Naive B cell (primary cell): ENCODE data around the gene VPS25. TPM values are rescaled to one million over a fixed set of nuclear protein-coding genes. Genes with fewer than 3 reads are reported as not detected.
A peak's percentile ranks its signal among the peaks of the same experiment; 100 is the strongest.

Experiments
- ATAC-seq, 2 donors: fragments of 150-1000 bp; cut with Tn5 transposase; 2 replicates each; pipeline ENCODE4 v1.10.0; 2021; ENCODE audit warnings: low read depth in 2 of 2, mild to moderate bottlenecking in 2 of 2, moderate library complexity in 2 of 2
- DNase-seq: peaks from one replicate; pipeline ENCODE4 v3.0.0; 2022
- H3K27ac Mint-ChIP-seq, 6 donors: one replicate each; pipeline ENCODE4 v1.8.0; 2020 to 2022; ENCODE audit warnings: mild to moderate bottlenecking in 6 of 6, mixed read lengths in 6 of 6, moderate library complexity in 5 of 6, inconsistent platforms in 2 of 6
- H3K27me3 Mint-ChIP-seq, 3 donors: one replicate each; pipeline ENCODE4 v1.8.0; 2021 to 2022; ENCODE audit warnings: mixed read lengths in 3 of 3, mild to moderate bottlenecking in 1 of 3
- H3K36me3 Mint-ChIP-seq, 2 donors: one replicate each; pipeline ENCODE4 v1.8.0; 2020 to 2022; ENCODE audit warnings: mixed read lengths in 2 of 2, inconsistent platforms in 1 of 2, mild to moderate bottlenecking in 1 of 2
- H3K4me1 Mint-ChIP-seq, 3 donors: one replicate each; pipeline ENCODE4 v1.8.0; 2020 to 2022; ENCODE audit warnings: mixed read lengths in 3 of 3, inconsistent platforms in 1 of 3, mild to moderate bottlenecking in 1 of 3, moderate library complexity in 1 of 3
- H3K4me3 Mint-ChIP-seq, 8 donors: one replicate each; pipeline ENCODE4 v1.8.0; 2020 to 2022; ENCODE audit warnings: mild to moderate bottlenecking in 8 of 8, mixed read lengths in 8 of 8, moderate library complexity in 8 of 8, inconsistent platforms in 2 of 8
- H3K9me3 Mint-ChIP-seq, 7 donors: one replicate each; pipeline ENCODE4 v1.8.0; 2020 to 2022; ENCODE audit warnings: mixed read lengths in 7 of 7, mild to moderate bottlenecking in 5 of 7, inconsistent platforms in 2 of 7, moderate library complexity in 1 of 7
- polyA plus RNA-seq, 6 donors: library from polyadenylated mRNA; unstranded; fragments of 300-500 nt; fragmentation: Illumina TruSeq; gene quantifications; one replicate each; pipeline ENCODE4 v1.2.3, GENCODE V29; 2021; ENCODE audit warnings: low read depth in 6 of 6

The VPS25 gene
- polyA plus RNA-seq, 6 donors from 2014 or later, result 44.3 to 61.0 (median 56.5) TPM

DNA sequence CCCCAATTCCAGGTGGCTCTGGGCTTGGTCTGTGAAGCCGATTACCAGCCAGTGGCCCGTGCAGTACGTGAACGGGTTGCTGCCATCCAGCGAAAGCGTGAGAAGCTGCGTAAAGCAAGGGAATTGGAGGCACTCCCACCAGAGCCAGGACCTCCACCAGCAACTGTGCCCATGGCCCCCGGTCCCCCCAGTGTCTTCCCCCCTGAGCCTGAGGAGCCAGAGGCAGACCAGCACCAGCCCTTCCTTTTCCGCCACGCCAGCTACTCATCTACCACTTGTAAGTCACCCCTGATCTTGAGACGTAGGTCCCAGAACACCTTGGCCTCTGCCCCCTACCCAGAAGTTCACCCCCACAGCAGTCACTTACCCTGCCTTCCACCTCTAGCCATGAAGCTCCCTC lies 14.0 kb downstream of the VPS25 start:
- H3K4me3 Mint-ChIP-seq, result no peak overlapping the region
- DNase-seq, result no peak
- ATAC-seq, result no peak
- no peak overlapping the region for H3K27ac Mint-ChIP-seq
- peaks cover 21 to 25% (median 23%) of the 10 kb centered on the region in 3 donors for H3K4me1 Mint-ChIP-seq
- peaks cover 0 to 16% of the 10 kb centered on the region in 2 donors for H3K36me3 Mint-ChIP-seq
- peaks cover 63 to 80% (median 79%) of the 10 kb centered on the region in 3 donors for H3K27me3 Mint-ChIP-seq
- peaks cover 0 to 2% (median 0%) of the 10 kb centered on the region in 7 donors for H3K9me3 Mint-ChIP-seq

DNA sequence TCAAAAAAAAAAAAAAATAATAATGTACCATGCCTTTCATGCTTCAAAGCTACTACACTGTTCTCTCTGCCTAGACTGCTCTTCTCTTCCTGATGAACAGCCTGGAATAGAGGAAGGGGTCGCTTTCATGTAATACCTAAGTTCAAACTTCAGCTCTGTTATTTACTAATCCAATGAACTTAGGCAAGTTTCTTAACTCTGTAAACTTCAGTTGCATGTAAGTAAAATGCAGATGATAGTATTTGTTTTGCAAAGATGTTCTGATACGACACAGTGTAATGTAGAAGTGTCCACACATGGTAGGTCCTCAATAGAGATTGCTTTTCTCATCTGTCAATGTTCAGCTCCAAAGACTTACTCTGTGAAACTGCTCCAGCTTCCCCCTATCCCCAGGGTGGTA lies 18.7 kb downstream of the VPS25 start:
- Mint-ChIP-seq H3K9me3 (no peaks in the 10 kb centered on the region), H3K27ac (no peak overlapping the region), H3K4me3 (no peak overlapping the region), H3K27me3 (peaks cover 26 to 36% (median 32%) of the 10 kb centered on the region in 3 donors), H3K36me3 (peaks cover 0 to 16% of the 10 kb centered on the region in 2 donors), H3K4me1 (peaks cover 18 to 24% (median 21%) of the 10 kb centered on the region in 3 donors)
- DNase-seq (no peak), ATAC-seq (no peak)

DNA sequence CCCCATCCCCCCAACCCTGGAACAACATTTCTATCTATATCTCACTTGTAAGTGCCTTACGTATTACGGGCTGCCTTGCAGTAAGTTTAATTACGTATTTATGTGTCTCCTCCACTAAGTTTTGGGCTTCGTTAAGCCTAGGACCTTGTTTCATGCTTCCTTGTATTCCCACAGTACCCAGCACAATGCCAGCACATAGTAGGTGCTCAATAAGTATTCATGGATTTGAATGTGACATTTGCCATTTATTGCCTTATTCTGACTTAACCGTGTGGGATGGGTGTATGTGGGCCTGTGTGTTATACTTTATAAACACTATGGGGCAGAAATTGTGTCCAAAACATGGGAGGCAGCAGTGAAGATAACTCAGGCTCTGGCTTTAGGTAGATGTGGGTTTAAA lies 19.3 kb downstream of the VPS25 start:
- Mint-ChIP-seq H3K27me3 (peaks cover 20 to 30% (median 26%) of the 10 kb centered on the region in 3 donors), H3K4me3 (no peak overlapping the region), H3K27ac (no peak overlapping the region), H3K9me3 (no peaks in the 10 kb centered on the region), H3K36me3 (peaks cover 0 to 15% of the 10 kb centered on the region in 2 donors), H3K4me1 (peaks cover 18 to 29% (median 27%) of the 10 kb centered on the region in 3 donors)
- no peak for DNase-seq
- no peak for ATAC-seq

DNA sequence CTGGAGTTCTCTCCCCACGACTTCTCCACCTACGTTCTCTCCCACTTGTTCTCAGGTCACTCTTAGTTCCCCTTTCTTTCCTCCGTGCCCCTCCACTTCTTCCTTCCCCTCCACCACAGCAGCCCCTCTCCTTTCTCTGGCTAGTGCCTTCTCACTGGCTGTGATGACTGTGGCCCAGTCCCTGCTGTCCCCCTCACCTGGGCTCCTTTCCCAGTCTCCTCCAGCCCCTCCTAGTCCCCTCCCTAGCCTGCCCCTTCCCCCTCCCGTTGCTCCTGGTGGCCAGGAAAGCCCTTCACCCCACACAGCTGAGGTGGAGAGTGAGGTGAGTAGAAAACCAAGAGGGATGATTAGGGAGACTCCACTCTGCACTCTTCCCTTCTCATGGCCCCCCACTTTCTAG lies 21.8 kb downstream of the VPS25 start:
- Mint-ChIP-seq H3K4me3 (peak overlapping the region in 1 of 8 donors; percentile 51), H3K27me3 (peaks cover 4 to 9% (median 9%) of the 10 kb centered on the region in 3 donors), H3K27ac (no peak overlapping the region), H3K36me3 (peaks cover 0 to 8% of the 10 kb centered on the region in 2 donors), H3K4me1 (peaks cover 20 to 43% (median 39%) of the 10 kb centered on the region in 3 donors), H3K9me3 (no peaks in the 10 kb centered on the region)
- ATAC-seq, result no peak
- DNase-seq, result no peak

DNA sequence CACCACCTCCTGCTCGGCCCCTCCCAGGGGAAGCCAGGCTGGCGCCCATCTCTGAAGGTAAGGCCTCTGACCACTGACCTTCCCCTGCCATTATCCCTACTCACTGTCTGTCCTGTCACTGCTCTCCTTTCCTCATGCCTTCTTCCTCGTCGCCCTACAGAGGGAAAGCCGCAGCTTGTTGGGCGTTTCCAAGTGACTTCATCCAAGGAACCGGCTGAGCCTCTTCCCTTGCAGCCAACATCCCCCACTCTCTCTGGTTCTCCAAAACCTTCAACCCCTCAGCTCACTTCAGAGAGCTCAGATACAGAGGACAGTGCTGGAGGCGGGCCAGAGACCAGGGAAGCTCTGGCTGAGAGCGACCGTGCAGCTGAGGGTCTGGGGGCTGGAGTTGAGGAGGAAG lies 22.2 kb downstream of the VPS25 start:
- H3K9me3 Mint-ChIP-seq, result no peaks in the 10 kb centered on the region
- DNase-seq (no peak), ATAC-seq (no peak)
- H3K27ac Mint-ChIP-seq, result no peak overlapping the region
- peak overlapping the region in 3 of 8 donors; percentile 50 to 71 (median 54) for H3K4me3 Mint-ChIP-seq
- H3K27me3 Mint-ChIP-seq, result peaks cover under 1 to 5% (median 5%) of the 10 kb centered on the region in 3 donors
- peaks cover 0 to 8% of the 10 kb centered on the region in 2 donors for H3K36me3 Mint-ChIP-seq
- peaks cover 20 to 43% (median 39%) of the 10 kb centered on the region in 3 donors for H3K4me1 Mint-ChIP-seq

DNA sequence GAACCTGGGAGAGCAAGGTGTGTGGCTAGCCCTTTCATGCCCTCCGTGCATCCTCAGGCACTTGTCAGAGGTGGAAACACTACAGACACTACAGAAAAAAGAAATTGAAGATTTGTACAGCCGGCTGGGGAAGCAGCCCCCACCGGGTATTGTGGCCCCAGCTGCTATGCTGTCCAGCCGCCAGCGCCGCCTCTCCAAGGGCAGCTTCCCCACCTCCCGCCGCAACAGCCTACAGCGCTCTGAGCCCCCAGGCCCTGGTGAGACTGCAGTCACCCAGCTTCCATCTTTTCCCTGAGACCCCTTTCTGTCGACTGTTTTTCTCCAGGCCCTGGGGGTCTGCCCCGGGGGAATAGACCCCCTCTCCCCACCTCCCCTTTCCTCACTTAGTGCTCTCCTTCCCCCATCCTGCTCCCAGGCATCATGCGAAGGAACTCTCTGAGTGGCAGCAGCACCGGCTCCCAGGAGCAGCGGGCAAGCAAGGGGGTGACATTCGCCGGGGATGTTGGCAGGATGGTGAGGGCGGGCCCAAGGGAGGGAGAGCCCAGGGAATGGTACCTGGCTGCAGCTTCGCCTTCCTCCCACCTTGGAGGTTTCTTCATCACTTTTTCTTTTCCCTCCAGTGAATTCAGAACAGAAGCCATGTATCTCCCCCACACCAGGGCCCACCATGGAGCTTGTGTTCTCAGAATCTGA lies 23.0 kb downstream of the VPS25 start:
- peak overlapping the region in 1 of 6 donors; percentile 80 for H3K27ac Mint-ChIP-seq
- ATAC-seq, result no peak
- peaks cover 0 to 8% of the 10 kb centered on the region in 2 donors for H3K36me3 Mint-ChIP-seq

DNA sequence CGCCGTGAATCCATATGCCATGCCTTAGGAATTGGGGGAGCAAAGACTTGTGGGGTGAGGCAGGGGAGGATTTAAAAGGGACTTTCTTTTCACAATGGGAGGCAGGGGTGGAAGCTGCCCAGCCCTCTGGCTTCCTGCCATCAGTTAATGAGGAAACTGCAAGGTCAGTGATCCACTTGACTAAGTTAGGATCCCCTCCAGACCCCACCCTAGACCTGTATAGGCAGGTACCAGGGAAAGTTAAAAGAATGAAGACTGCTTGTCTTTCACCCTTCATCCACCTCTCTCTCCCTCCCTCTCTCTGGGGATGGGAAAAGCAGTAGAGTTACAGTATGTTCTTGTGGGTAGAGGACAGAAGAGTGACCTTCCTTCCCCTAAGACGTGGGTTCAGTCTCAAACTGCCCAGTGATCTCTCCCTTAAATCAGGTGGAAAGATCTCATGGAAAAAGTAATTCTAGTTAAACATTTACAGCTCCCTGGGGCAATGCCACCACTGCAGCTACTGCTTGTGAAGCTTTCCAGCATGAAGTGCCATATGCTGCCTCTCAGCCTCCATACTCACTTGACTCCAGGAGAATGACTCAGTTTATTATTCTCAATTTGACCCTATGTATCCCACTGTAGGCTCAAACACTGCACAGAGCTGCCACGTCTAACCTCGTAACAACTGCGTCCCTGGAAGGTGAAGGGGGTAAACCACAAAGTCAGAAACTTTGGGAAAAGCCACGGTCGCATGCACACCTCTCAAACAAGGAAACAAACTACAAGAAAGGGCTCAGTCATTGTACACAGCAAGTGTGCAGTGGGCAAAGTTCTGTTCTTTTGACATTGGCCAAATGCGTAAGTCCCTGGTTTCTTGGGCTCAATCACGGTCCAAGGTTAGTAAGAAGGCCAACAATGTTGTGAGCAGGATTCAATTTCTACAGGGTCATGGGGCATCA lies 24.1 kb downstream of the VPS25 start:
- H3K4me1 Mint-ChIP-seq, result peaks cover 20 to 43% (median 39%) of the 10 kb centered on the region in 3 donors
- ATAC-seq (no peak), DNase-seq (no peak)
- peak overlapping the region; percentile 90 to 98 (median 96) for H3K4me3 Mint-ChIP-seq
- H3K27me3 Mint-ChIP-seq, result peaks cover 0 to 5% (median 0%) of the 10 kb centered on the region in 3 donors
- H3K27ac Mint-ChIP-seq, result peak overlapping the region in 1 of 6 donors; percentile 90
- H3K9me3 Mint-ChIP-seq, result no peaks in the 10 kb centered on the region
- H3K36me3 Mint-ChIP-seq, result peaks cover 0 to 8% of the 10 kb centered on the region in 2 donors

More for the DNA sequence above, 23.0 kb downstream of the VPS25 start:
- peak overlapping the region in 3 of 8 donors; percentile 54 to 81 (median 71) for H3K4me3 Mint-ChIP-seq
- H3K4me1 Mint-ChIP-seq, result peaks cover 20 to 43% (median 39%) of the 10 kb centered on the region in 3 donors
- peaks cover 0 to 5% (median 0%) of the 10 kb centered on the region in 3 donors for H3K27me3 Mint-ChIP-seq
- DNase-seq, result no peak
- no peaks in the 10 kb centered on the region for H3K9me3 Mint-ChIP-seq

DNA sequence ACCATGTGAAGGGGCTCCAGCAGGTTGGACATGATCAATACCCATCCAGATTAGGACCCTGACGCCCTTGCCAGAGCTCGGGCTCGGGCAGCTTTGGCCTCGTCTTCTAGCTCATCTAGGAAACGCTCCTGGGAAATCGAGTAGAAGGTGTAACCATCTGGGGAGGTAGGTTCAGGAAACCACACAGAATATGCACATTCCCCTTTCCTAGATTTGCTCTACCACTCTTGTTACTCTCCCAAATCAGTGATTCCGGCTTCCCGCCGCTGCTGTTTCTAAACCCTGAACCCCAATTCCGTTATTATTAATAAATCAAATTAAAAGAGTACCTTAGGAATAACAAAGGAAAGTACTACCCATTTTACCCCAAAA lies 24.7 kb downstream of the VPS25 start:
- Mint-ChIP-seq H3K27ac (peak overlapping the region; percentile 33 to 92 (median 86)), H3K4me3 (peak overlapping the region; percentile 90 to 98 (median 96)), H3K4me1 (peaks cover 20 to 43% (median 39%) of the 10 kb centered on the region in 3 donors), H3K36me3 (peaks cover 0 to 8% of the 10 kb centered on the region in 2 donors), H3K9me3 (no peaks in the 10 kb centered on the region), H3K27me3 (peaks cover 0 to 5% (median 0%) of the 10 kb centered on the region in 3 donors)
- no peak for ATAC-seq
- DNase-seq, result no peak

DNA sequence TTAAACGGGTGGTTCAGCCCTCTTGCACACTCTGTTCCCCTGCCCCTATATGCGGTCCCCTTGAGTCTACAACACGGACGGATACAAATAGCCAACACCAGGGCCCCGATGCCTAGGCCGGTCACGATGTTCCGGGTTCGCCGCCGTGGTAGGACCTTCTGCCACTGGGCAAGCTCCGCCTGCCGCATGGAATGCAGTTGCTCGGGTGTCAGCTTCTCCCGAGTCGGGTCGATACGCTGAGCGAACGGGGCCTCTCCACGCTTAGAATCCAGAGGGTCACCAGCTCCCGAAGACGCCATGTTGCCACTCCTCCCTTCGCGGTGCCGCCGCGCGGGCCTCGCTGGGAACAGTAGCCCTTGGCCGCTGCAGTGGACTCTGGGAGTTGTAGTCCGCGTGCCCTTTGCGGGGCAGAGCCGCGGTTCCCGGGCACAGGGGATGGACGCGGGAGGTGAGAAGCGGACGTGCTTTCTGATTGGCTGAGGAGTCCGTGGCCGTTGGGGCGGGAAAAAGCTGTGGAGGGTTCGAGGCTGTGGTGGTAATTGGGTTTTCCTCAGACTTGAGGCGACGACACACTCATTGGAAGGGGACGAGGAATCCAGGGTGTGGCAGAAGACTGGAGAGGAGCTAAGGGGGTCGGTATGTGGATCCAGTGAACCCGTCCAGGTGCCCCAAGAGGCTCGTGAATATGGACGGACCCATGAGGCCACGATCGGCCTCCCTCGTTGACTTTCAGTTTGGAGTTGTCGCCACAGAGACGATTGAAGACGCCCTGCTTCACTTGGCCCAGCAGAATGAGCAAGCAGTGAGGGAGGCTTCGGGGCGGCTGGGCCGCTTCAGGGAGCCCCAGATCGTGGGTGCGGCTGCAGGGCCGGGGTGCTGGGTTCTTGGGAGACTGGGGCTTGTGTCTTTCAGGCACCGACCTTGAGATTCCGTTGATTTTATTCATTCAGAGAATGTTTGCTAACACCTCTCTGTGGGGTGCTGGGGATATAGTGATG lies 25.4 kb downstream of the VPS25 start, which contains the start of the genes CNTD1 and COA3:
CNTD1 (plus strand) TSS at position 479 of the 998 bp plus-strand sequence; CDS start at position 686, 207 bp downstream.
COA3 (minus strand) TSS at position 322 of the 998 bp plus-strand sequence; CDS start at position 299, 23 bp downstream.
- H3K36me3 Mint-ChIP-seq, result peaks cover 0 to 8% of the 10 kb centered on the region in 2 donors
- peak within 1 kb of the TSS; percentile 90 to 98 (median 96) for H3K4me3 Mint-ChIP-seq

DNA sequence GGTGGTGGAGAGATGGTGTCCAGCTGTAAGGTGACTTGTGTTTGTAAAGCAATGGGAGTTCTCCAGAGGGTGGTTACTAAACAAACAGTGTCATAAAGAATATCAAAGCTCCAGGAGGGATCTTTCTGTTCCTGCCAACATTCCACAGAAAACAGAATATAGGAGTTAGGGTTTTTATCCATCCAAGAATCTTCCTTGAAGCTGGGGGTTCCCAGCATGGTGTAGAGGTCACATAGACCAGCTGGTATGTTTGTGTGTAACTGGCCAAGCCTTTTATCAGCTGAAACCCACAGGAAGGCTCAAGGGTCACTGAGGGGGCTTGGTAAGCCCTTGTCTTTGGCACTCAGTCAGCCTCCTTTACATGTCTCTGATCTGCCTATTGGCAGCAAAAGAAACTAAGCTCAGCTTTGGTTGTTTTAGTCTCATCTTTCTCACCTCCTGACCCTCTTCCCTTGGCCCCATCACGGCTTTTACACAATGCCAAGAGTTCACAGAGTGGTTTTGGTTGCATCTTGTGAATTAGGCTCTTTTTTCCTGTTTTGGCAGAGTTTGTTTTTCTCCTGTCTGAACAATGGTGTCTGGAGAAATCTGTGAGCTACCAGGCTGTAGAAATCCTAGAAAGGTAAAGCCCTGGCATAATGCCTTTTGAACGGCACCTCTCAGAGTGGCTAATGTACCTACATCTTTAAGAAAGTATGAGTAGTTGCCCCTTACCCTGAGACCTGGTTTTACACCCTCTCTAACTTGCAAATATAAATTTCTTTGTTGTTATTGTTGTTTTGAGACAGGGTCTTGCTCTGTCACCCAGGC lies 30.0 kb downstream of the VPS25 start:
- H3K36me3 Mint-ChIP-seq, result no peaks in the 10 kb centered on the region
- H3K9me3 Mint-ChIP-seq, result no peaks in the 10 kb centered on the region
- peaks cover 0 to 5% (median 0%) of the 10 kb centered on the region in 3 donors for H3K27me3 Mint-ChIP-seq
- H3K4me3 Mint-ChIP-seq, result no peak overlapping the region
- peaks cover 5 to 8% (median 6%) of the 10 kb centered on the region in 3 donors for H3K4me1 Mint-ChIP-seq
- ATAC-seq (no peak), DNase-seq (no peak)
- H3K27ac Mint-ChIP-seq, result peak overlapping the region in 2 of 6 donors; percentile 39 to 76

More for the DNA sequence above, 25.4 kb downstream of the VPS25 start, which contains the start of the genes CNTD1 and COA3:
- Mint-ChIP-seq H3K27me3 (peaks cover 0 to 5% (median 0%) of the 10 kb centered on the region in 3 donors), H3K9me3 (no peaks in the 10 kb centered on the region), H3K27ac (peak within 1 kb of the TSS; percentile 33 to 92 (median 86)), H3K4me1 (peaks cover 20 to 43% (median 39%) of the 10 kb centered on the region in 3 donors)
- DNase-seq (peak; percentile 68), ATAC-seq (peak; percentile 99)

DNA sequence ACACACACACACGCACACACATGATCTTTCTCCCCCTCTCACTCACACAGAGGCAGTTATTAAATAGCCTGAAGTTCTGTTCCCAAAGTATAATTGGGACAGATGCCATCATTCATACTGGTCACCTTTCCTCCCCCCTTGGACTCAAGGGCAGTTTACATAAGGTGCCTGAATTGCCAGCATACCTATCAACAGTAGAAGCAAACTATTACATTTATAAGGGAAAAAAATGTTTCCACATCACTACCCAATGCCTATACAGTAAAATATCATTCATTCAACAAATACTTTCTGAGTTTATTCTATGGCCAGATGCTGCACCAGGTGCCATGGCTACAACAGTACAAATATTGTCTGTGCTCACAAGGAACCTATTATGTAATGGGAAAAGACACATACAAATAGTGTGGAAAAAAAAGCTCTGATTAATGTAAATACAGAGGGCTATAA lies 31.7 kb downstream of the VPS25 start:
- peak overlapping the region in 1 of 6 donors; percentile 47 for H3K27ac Mint-ChIP-seq
- no peak for ATAC-seq
- no peaks in the 10 kb centered on the region for H3K9me3 Mint-ChIP-seq
- DNase-seq, result no peak
- H3K27me3 Mint-ChIP-seq, result no peaks in the 10 kb centered on the region
- no peaks in the 10 kb centered on the region for H3K36me3 Mint-ChIP-seq
- H3K4me1 Mint-ChIP-seq, result no peaks in the 10 kb centered on the region
- H3K4me3 Mint-ChIP-seq, result no peak overlapping the region
